Measurements from ENCODE around the gene EAPP.

DNA sequence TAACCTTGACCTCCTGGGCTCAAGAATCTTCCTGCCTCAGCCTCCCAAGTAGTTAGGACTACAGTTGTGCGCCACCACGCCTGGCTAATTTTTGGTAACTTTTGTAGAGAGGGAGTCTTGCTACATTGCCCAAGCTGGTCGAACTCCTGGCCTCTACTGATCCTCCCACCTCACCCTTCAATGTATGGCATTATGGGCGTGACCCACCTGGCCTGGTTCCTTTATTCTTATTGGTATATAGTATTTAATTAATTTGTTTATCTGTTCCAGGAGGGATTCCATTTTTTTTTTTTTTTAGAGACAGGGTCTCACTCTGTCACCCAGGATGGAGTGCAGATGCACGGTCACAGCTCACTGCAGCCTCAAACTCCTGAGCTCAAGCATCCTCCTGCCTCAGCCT is 40.9 kb upstream of the EAPP start:
- TF ChIP-seq NFRKB (IDR thresholded peaks at IDR 0.05) (no peak), ELF4 (IDR thresholded peaks at IDR 0.05) (no peak), BHLHE40 (IDR thresholded peaks at IDR 0.05; ENCODE audit: borderline replicate concordance) (no peak), LEF1 (IDR thresholded peaks at IDR 0.05; ENCODE audit: borderline replicate concordance) (no peak), SP1 (IDR thresholded peaks at IDR 0.05) (no peak), TARDBP (IDR thresholded peaks at IDR 0.05) (no peak), FOXK2 (IDR thresholded peaks at IDR 0.05) (no peak), FOXA1 (IDR thresholded peaks at IDR 0.05) (no peak)
- TF ChIP-seq, protein P1, sequence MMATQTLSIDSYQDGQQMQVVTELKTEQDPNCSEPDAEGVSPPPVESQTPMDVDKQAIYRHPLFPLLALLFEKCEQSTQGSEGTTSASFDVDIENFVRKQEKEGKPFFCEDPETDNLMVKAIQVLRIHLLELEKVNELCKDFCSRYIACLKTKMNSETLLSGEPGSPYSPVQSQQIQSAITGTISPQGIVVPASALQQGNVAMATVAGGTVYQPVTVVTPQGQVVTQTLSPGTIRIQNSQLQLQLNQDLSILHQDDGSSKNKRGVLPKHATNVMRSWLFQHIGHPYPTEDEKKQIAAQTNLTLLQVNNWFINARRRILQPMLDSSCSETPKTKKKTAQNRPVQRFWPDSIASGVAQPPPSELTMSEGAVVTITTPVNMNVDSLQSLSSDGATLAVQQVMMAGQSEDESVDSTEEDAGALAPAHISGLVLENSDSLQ (IDR thresholded peaks at IDR 0.05) = no peak
